ENCODE results near the gene LAMB3. TPM values are rescaled to one million over a fixed set of nuclear protein-coding genes. Genes with fewer than 3 reads are reported as not detected.
"Not testable (repeated sequence)": the region's sequence is repeated elsewhere in the genome, so short reads cannot be mapped to it uniquely, and the experiment has no call there.

LAMB3 gene
- 0.26 TPM for polyA plus RNA-seq (2012; ENCODE audit: insufficient read depth, insufficient read length, low read depth)

- H3K4me1 ChIP-seq = no peaks in the 10 kb centered on the region; the same call in none of the 2 replicates
- TF ChIP-seq CTCF (IDR thresholded peaks at IDR 0.05; ENCODE audit: low read depth, low read length) = no peak
- no peak within 1 kb of the TSS for H3K4me3 ChIP-seq (ENCODE audit: low read depth, low read length)
These were observed at the start of gene LAMB3 for GRCh38 chr1:209652121-209652735. TSS of gene LAMB3 (minus strand) at chr1:209652425. CDS start at chr1:209650944, 1,481 bp downstream.

GRCh38 chr1:209700686-209701085, 48.5 kb upstream of the LAMB3 start:
- not testable (repeated sequence) for DNase-seq; H3K36me3 ChIP-seq; H3K4me3 ChIP-seq (ENCODE audit: low read depth, low read length); H3K4me1 ChIP-seq; H3K27me3 ChIP-seq; H3K9me3 ChIP-seq

More at GRCh38 chr1:209652121-209652735, at the start of gene LAMB3:
- no peaks in the 10 kb centered on the region for H3K36me3 ChIP-seq
- H3K9me3 ChIP-seq = no peaks in the 10 kb centered on the region
- no peaks in the 10 kb centered on the region for H3K27me3 ChIP-seq
- DNase-seq = no peak

GRCh38 chr1:209697126-209697525, 44.9 kb upstream of the LAMB3 start:
- H3K27me3 ChIP-seq = peaks cover 9% of the 10 kb centered on the region
- DNase-seq = no peak
- H3K36me3 ChIP-seq = no peaks in the 10 kb centered on the region
- no peaks in the 10 kb centered on the region for H3K4me1 ChIP-seq
- no peaks in the 10 kb centered on the region for H3K9me3 ChIP-seq
- no peak overlapping the region for H3K4me3 ChIP-seq (ENCODE audit: low read depth, low read length)
- TF ChIP-seq CTCF (IDR thresholded peaks at IDR 0.05; ENCODE audit: low read depth, low read length) = no peak

GRCh38 chr1:209696673-209697072, 44.4 kb upstream of the LAMB3 start:
- no peaks in the 10 kb centered on the region for H3K36me3 ChIP-seq
- no peaks in the 10 kb centered on the region for H3K9me3 ChIP-seq
- no peak for TF ChIP-seq CTCF (IDR thresholded peaks at IDR 0.05; ENCODE audit: low read depth, low read length)
- H3K4me1 ChIP-seq = no peaks in the 10 kb centered on the region
- peaks cover 9% of the 10 kb centered on the region for H3K27me3 ChIP-seq
- no peak for DNase-seq
- no peak overlapping the region for H3K4me3 ChIP-seq (ENCODE audit: low read depth, low read length)

GRCh38 chr1:209692745-209693504, 40.7 kb upstream of the LAMB3 start:
- H3K27me3 ChIP-seq = peaks cover 9% of the 10 kb centered on the region
- DNase-seq = peak; percentile 84
- no peak overlapping the region for H3K4me3 ChIP-seq (ENCODE audit: low read depth, low read length)
- H3K9me3 ChIP-seq = no peaks in the 10 kb centered on the region
- H3K4me1 ChIP-seq = no peaks in the 10 kb centered on the region
- peak; percentile 92 for TF ChIP-seq CTCF (IDR thresholded peaks at IDR 0.05; ENCODE audit: low read depth, low read length)
- no peaks in the 10 kb centered on the region for H3K36me3 ChIP-seq

GRCh38 chr1:209692296-209692695, 40.1 kb upstream of the LAMB3 start:
- no peak for DNase-seq
- Histone ChIP-seq H3K4me3 (ENCODE audit: low read depth, low read length) (no peak overlapping the region), H3K4me1 (no peaks in the 10 kb centered on the region), H3K36me3 (no peaks in the 10 kb centered on the region), H3K9me3 (no peaks in the 10 kb centered on the region), H3K27me3 (peaks cover 9% of the 10 kb centered on the region)
- TF ChIP-seq CTCF (IDR thresholded peaks at IDR 0.05; ENCODE audit: low read depth, low read length) = no peak
